Neural crest cell (in vitro differentiated cells): ENCODE measurements around the gene COX6A2. TPM values are rescaled to one million over a fixed set of nuclear protein-coding genes. Genes with fewer than 3 reads are reported as not detected.

Source experiments
- DNase-seq: peaks from one replicate; pipeline ENCODE4 v3.0.0; 2021; ENCODE audit warnings: low read depth, mixed read lengths, low spot score
- H3K27ac Mint-ChIP-seq: one replicate; pipeline ENCODE4 v1.8.0; 2021; ENCODE audit warnings: mild to moderate bottlenecking, mixed read lengths; ENCODE audit not compliant: unreplicated experiment
- H3K27me3 Mint-ChIP-seq: 2 replicates; pipeline ENCODE4 v1.8.0; 2021; ENCODE audit warnings: low read depth, mild to moderate bottlenecking, mixed read lengths
- H3K36me3 Mint-ChIP-seq: 2 replicates; pipeline ENCODE4 v1.8.0; 2021; ENCODE audit warnings: low read depth, mild to moderate bottlenecking, mixed read lengths
- H3K4me1 Mint-ChIP-seq: 2 replicates; pipeline ENCODE4 v1.8.0; 2021; ENCODE audit warnings: mixed read lengths
- H3K4me3 Mint-ChIP-seq: one replicate; pipeline ENCODE4 v1.8.0; 2021; ENCODE audit warnings: mild to moderate bottlenecking, mixed read lengths
- H3K9me3 Mint-ChIP-seq: 2 replicates; pipeline ENCODE4 v1.8.0; 2021; ENCODE audit warnings: mixed read lengths
- long read RNA-seq: library from polyadenylated mRNA; unstranded; transcript quantifications from one replicate; pipeline ENCODE4 v2.0.0, GENCODE V29; 2020
- total RNA-seq: library from RNA; stranded (reverse); gene quantifications from 2 replicates; pipeline ENCODE4 v1.2.1, GENCODE V29; 2021
- TF ChIP-seq, protein P1 (sequence below): fragments of 200-600 bp; sonication (generic); conservative IDR thresholded peaks from 2 replicates; pipeline ENCODE4 v1.5.0; 2021; ENCODE audit warnings: antibody characterized with exemption, mild to moderate bottlenecking

The COX6A2 gene
- not detected in 2 replicates for total RNA-seq
- long read RNA-seq, result 0 reads

DNA sequence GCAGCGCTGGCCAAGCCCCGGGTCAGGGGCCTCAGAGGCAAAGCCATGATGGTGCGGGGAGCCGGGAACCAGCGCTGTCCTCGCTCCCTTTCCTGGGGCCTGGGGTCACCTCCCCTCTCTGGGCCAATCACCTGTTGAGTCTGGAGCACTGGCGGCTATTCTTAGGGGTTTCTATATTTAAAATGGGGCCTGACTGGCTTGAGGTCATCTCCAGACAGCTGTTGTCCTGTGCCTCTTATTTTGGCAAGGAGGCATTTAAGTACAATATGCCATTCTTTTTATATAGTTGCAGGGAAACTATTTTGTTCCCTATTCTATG, at the start of gene COX6A2:
TSS of gene COX6A2 (minus strand) at position 82 of the 319 bp plus-strand sequence. CDS start at position 47, 35 bp downstream.
- Mint-ChIP-seq H3K27ac (no peak within 1 kb of the TSS), H3K9me3 (no peaks in the 10 kb centered on the region), H3K36me3 (no peaks in the 10 kb centered on the region), H3K4me1 (peaks cover under 1% of the 10 kb centered on the region), H3K4me3 (no peak within 1 kb of the TSS), H3K27me3 (peaks cover 24% of the 10 kb centered on the region)
- TF ChIP-seq, protein P1, sequence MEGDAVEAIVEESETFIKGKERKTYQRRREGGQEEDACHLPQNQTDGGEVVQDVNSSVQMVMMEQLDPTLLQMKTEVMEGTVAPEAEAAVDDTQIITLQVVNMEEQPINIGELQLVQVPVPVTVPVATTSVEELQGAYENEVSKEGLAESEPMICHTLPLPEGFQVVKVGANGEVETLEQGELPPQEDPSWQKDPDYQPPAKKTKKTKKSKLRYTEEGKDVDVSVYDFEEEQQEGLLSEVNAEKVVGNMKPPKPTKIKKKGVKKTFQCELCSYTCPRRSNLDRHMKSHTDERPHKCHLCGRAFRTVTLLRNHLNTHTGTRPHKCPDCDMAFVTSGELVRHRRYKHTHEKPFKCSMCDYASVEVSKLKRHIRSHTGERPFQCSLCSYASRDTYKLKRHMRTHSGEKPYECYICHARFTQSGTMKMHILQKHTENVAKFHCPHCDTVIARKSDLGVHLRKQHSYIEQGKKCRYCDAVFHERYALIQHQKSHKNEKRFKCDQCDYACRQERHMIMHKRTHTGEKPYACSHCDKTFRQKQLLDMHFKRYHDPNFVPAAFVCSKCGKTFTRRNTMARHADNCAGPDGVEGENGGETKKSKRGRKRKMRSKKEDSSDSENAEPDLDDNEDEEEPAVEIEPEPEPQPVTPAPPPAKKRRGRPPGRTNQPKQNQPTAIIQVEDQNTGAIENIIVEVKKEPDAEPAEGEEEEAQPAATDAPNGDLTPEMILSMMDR, result no peak
- no peak for DNase-seq

DNA sequence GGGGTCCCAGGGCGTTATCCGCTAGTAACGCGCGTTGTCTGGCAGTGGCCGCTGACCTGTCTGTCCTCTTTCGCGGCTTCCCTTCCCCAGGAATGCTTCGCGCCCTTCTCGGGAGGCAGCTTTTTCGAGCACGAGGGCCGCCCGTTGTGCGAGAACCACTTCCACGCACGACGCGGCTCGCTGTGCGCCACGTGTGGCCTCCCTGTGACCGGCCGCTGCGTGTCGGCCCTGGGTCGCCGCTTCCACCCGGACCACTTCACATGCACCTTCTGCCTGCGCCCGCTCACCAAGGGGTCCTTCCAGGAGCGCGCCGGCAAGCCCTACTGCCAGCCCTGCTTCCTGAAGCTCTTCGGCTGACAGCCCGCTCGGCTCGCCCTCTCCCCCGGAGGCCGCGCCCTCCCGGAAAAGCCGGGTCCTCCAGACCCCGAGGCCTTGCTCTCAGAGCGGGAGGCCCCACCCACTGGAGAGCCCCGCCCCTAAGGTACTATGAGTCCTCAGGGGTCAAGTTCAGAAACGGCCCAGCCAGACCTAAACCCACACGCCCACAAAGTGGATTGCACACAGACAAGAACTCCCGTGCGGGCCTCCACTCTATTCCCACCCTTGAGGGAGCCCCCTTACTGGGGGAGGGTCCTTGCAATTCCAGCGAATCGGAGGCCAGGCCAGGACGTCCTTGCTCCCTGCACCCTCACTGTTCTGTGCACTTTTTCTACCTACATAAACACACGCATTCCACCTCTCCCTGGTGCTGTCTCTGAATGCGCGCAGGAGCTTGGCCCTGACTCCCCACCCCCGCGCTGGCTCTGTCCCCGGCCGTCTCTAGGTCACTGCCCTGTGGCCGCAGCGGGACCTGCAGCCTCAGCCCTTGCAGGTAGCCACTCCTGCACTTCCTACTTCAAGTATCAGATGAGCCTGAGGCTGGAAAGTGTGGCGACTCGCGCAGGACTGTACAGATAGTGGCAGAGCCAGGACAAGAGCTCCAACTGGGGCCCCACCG, 49.4 kb upstream of the COX6A2 start:
- TF ChIP-seq, protein P1, result peak; percentile 50
- H3K27ac Mint-ChIP-seq, result no peak overlapping the region
- peak overlapping the region; percentile 74 for H3K4me3 Mint-ChIP-seq
- peaks cover 18% of the 10 kb centered on the region for H3K4me1 Mint-ChIP-seq
- H3K27me3 Mint-ChIP-seq, result peaks cover 94% of the 10 kb centered on the region
- DNase-seq, result peak; percentile 48
- H3K36me3 Mint-ChIP-seq, result no peaks in the 10 kb centered on the region
- no peaks in the 10 kb centered on the region for H3K9me3 Mint-ChIP-seq

DNA sequence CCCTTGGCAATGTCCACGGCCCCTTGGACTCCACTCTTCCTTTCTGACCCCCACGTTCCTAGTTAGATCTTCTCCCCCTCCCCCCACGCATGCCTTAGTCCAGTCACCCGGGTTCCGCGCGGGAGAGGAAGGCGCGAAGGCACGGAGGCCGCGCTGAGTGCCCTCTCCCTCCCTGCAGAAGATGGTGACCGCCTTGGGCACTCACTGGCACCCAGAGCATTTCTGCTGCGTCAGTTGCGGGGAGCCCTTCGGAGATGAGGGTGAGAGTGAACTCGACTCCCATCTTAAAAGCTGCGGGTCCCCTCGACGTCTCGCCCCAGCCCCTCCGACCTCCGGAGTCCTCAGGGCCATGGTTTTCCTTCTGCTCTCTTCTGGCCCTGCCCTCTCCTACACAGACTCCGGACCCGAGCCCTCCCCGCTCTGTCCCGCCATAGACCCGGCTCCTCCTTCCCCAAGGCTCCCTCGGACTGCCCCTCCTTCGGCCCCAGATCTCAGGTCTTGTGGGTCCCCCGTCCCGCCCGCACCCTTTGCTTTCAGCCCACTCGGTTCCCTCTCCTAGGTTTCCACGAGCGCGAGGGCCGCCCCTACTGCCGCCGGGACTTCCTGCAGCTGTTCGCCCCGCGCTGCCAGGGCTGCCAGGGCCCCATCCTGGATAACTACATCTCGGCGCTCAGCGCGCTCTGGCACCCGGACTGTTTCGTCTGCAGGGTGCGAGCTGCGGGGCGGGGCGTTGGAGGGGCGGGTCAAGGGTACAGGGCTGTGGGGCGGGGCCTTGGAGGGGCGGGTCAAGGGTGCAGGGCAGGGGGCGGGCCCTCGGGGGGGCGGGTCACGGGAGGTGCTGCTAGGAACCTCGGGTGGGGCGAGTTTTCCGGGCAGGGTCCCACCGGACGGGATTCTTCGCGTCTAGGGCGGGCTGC, 48.4 kb upstream of the COX6A2 start:
- H3K27me3 Mint-ChIP-seq, result peaks cover 92% of the 10 kb centered on the region
- H3K36me3 Mint-ChIP-seq, result no peaks in the 10 kb centered on the region
- no peaks in the 10 kb centered on the region for H3K9me3 Mint-ChIP-seq
- H3K4me1 Mint-ChIP-seq, result peaks cover 23% of the 10 kb centered on the region
- TF ChIP-seq, protein P1, result no peak
- H3K4me3 Mint-ChIP-seq, result peak overlapping the region; percentile 77
- no peak for DNase-seq
- no peak overlapping the region for H3K27ac Mint-ChIP-seq

DNA sequence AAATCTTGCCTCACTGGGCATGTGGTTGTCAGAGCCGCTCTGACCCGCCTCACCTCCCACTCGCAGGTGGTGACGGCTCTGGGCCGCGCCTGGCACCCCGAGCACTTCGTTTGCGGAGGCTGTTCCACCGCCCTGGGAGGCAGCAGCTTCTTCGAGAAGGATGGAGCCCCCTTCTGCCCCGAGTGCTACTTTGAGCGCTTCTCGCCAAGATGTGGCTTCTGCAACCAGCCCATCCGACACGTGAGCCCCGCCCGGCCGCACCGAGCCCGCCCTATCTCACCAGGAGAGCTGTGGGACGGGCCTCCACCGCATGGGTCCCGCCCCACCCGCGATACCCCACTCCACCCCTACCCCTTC, 47.8 kb upstream of the COX6A2 start:
- Mint-ChIP-seq H3K9me3 (no peaks in the 10 kb centered on the region), H3K36me3 (no peaks in the 10 kb centered on the region), H3K4me1 (peaks cover 29% of the 10 kb centered on the region), H3K27me3 (peaks cover 92% of the 10 kb centered on the region), H3K4me3 (peak overlapping the region; percentile 77), H3K27ac (no peak overlapping the region)
- no peak for DNase-seq
- TF ChIP-seq, protein P1, result no peak
